OCI-LY1 (cell line): ENCODE results near the gene DPAGT1.

ENCODE experiments used
- CTCF ChIP-seq: fragments of 200-600 bp; sonication (generic), shearing (Covaris generic); IDR thresholded peaks from 2 replicates; pipeline ENCODE4 v1.5.1; 2017; ENCODE audit warnings: mild to moderate bottlenecking, antibody characterized with exemption, low read length, moderate library complexity, mixed read lengths
- EZH2 ChIP-seq: fragments of 200-600 bp; sonication (generic), shearing (Covaris generic); IDR thresholded peaks from 2 replicates; pipeline ENCODE4 v1.8.0; 2017; ENCODE audit warnings: borderline replicate concordance, mixed run types, mild to moderate bottlenecking, antibody characterized with exemption, low read length, moderate library complexity, mixed read lengths

- TF ChIP-seq CTCF (no peak), EZH2 (no peak)
Observed at GRCh38 chr11:119121811-119122124, 20.1 kb upstream of the DPAGT1 start.
